Measurements from ENCODE around the gene EDAR.

Gene EDAR

GRCh38 chr2:109016376-109016775 is 27.4 kb upstream of the EDAR start:
- TF ChIP-seq NFIC (IDR thresholded peaks at IDR 0.05) (no peak), REST (IDR thresholded peaks at IDR 0.05; ENCODE audit: low read depth) (no peak), CREB1 (IDR thresholded peaks at IDR 0.05; ENCODE audit: low read depth) (no peak), TCF12 (IDR thresholded peaks at IDR 0.05; ENCODE audit: low read depth) (no peak), TEAD4 (IDR thresholded peaks at IDR 0.05) (no peak), CEBPB (IDR thresholded peaks at IDR 0.05) (no peak), EP300 (IDR thresholded peaks at IDR 0.05; ENCODE audit: borderline replicate concordance) (no peak), RAD21 (IDR thresholded peaks at IDR 0.05; ENCODE audit: low read depth) (no peak), YY1 (IDR thresholded peaks at IDR 0.05; ENCODE audit: low read depth) (no peak), MAX (IDR thresholded peaks at IDR 0.05) (no peak), FOXM1 (IDR thresholded peaks at IDR 0.05; ENCODE audit: borderline replicate concordance, low read depth) (no peak), EGR1 (IDR thresholded peaks at IDR 0.05) (no peak), TAF1 (IDR thresholded peaks at IDR 0.05; ENCODE audit: low read depth) (no peak), ZBTB7A (IDR thresholded peaks at IDR 0.05; ENCODE audit: low read depth) (no peak), USF1 (IDR thresholded peaks at IDR 0.05) (no peak)

- no peak for TF ChIP-seq MAX (IDR thresholded peaks at IDR 0.05)
- TF ChIP-seq RAD21 (IDR thresholded peaks at IDR 0.05; ENCODE audit: low read depth), result no peak
- TF ChIP-seq TEAD4 (IDR thresholded peaks at IDR 0.05), result no peak
- TF ChIP-seq EGR1 (IDR thresholded peaks at IDR 0.05), result no peak
- no peak for TF ChIP-seq TCF12 (IDR thresholded peaks at IDR 0.05; ENCODE audit: low read depth)
- no peak for TF ChIP-seq ZBTB7A (IDR thresholded peaks at IDR 0.05; ENCODE audit: low read depth)
- TF ChIP-seq NFIC (IDR thresholded peaks at IDR 0.05), result no peak
- no peak for TF ChIP-seq TAF1 (IDR thresholded peaks at IDR 0.05; ENCODE audit: low read depth)
- no peak for TF ChIP-seq EP300 (IDR thresholded peaks at IDR 0.05; ENCODE audit: borderline replicate concordance)
- no peak for TF ChIP-seq FOXM1 (IDR thresholded peaks at IDR 0.05; ENCODE audit: borderline replicate concordance, low read depth)
- no peak for TF ChIP-seq CREB1 (IDR thresholded peaks at IDR 0.05; ENCODE audit: low read depth)
- TF ChIP-seq REST (IDR thresholded peaks at IDR 0.05; ENCODE audit: low read depth), result no peak
- TF ChIP-seq YY1 (IDR thresholded peaks at IDR 0.05; ENCODE audit: low read depth), result no peak
- no peak for TF ChIP-seq CEBPB (IDR thresholded peaks at IDR 0.05)
- TF ChIP-seq USF1 (IDR thresholded peaks at IDR 0.05), result no peak
Measured at GRCh38 chr2:109014476-109014875, 25.5 kb upstream of the EDAR start.

GRCh38 chr2:109013051-109013450 is 24.0 kb upstream of the EDAR start:
- TF ChIP-seq EGR1 (IDR thresholded peaks at IDR 0.05) (no peak), TCF12 (IDR thresholded peaks at IDR 0.05; ENCODE audit: low read depth) (no peak), YY1 (IDR thresholded peaks at IDR 0.05; ENCODE audit: low read depth) (no peak), TEAD4 (IDR thresholded peaks at IDR 0.05) (no peak)

- TF ChIP-seq REST (IDR thresholded peaks at IDR 0.05; ENCODE audit: low read depth), result no peak
- TF ChIP-seq NFIC (IDR thresholded peaks at IDR 0.05), result no peak
- no peak for TF ChIP-seq RAD21 (IDR thresholded peaks at IDR 0.05; ENCODE audit: low read depth)
- TF ChIP-seq USF1 (IDR thresholded peaks at IDR 0.05), result no peak
- no peak for TF ChIP-seq TCF12 (IDR thresholded peaks at IDR 0.05; ENCODE audit: low read depth)
- no peak for TF ChIP-seq CEBPB (IDR thresholded peaks at IDR 0.05)
- TF ChIP-seq TEAD4 (IDR thresholded peaks at IDR 0.05), result no peak
- TF ChIP-seq CREB1 (IDR thresholded peaks at IDR 0.05; ENCODE audit: low read depth), result no peak
- TF ChIP-seq MAX (IDR thresholded peaks at IDR 0.05), result no peak
- TF ChIP-seq EGR1 (IDR thresholded peaks at IDR 0.05), result no peak
- TF ChIP-seq EP300 (IDR thresholded peaks at IDR 0.05; ENCODE audit: borderline replicate concordance), result no peak
- no peak for TF ChIP-seq FOXM1 (IDR thresholded peaks at IDR 0.05; ENCODE audit: borderline replicate concordance, low read depth)
- no peak for TF ChIP-seq TAF1 (IDR thresholded peaks at IDR 0.05; ENCODE audit: low read depth)
- TF ChIP-seq YY1 (IDR thresholded peaks at IDR 0.05; ENCODE audit: low read depth), result no peak
- no peak for TF ChIP-seq ZBTB7A (IDR thresholded peaks at IDR 0.05; ENCODE audit: low read depth)
Measured at GRCh38 chr2:109009920-109010610, 21.0 kb upstream of the EDAR start.

All from Ishikawa (cell line).